ENCODE data around the gene AHSG. TPM values are rescaled to one million over a fixed set of nuclear protein-coding genes. Genes with fewer than 3 reads are reported as not detected.

The AHSG gene
- total RNA-seq, 4 donors from 2014 or later: not detected

- H3K27me3 ChIP-seq: no peaks in the 10 kb centered on the region
- DNase-seq: no peak
- no peak overlapping the region for H3K27ac ChIP-seq
- no peaks in the 10 kb centered on the region for H3K4me1 ChIP-seq
- TF ChIP-seq, protein P1, sequence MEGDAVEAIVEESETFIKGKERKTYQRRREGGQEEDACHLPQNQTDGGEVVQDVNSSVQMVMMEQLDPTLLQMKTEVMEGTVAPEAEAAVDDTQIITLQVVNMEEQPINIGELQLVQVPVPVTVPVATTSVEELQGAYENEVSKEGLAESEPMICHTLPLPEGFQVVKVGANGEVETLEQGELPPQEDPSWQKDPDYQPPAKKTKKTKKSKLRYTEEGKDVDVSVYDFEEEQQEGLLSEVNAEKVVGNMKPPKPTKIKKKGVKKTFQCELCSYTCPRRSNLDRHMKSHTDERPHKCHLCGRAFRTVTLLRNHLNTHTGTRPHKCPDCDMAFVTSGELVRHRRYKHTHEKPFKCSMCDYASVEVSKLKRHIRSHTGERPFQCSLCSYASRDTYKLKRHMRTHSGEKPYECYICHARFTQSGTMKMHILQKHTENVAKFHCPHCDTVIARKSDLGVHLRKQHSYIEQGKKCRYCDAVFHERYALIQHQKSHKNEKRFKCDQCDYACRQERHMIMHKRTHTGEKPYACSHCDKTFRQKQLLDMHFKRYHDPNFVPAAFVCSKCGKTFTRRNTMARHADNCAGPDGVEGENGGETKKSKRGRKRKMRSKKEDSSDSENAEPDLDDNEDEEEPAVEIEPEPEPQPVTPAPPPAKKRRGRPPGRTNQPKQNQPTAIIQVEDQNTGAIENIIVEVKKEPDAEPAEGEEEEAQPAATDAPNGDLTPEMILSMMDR (IDR thresholded peaks at IDR 0.05): no peak
- no peak for TF ChIP-seq POLR2A (IDR thresholded peaks at IDR 0.05)
- no peaks in the 10 kb centered on the region for H3K9me3 ChIP-seq
- no peaks in the 10 kb centered on the region for H3K36me3 ChIP-seq
- no peak overlapping the region for H3K4me3 ChIP-seq
Observed at GRCh38 chr3:186640929-186641328, 28.1 kb downstream of the AHSG start.

- TF ChIP-seq, protein P1 (IDR thresholded peaks at IDR 0.05): no peak
- TF ChIP-seq POLR2A (IDR thresholded peaks at IDR 0.05): no peak
- H3K4me3 ChIP-seq: no peak overlapping the region
- DNase-seq: no peak
Observed at GRCh38 chr3:186642014-186642413, 29.2 kb downstream of the AHSG start.

GRCh38 chr3:186643493-186643892 lies 30.6 kb downstream of the AHSG start:
- Histone ChIP-seq H3K36me3 (no peaks in the 10 kb centered on the region), H3K4me3 (no peak overlapping the region), H3K27me3 (no peaks in the 10 kb centered on the region), H3K27ac (no peak overlapping the region), H3K4me1 (no peaks in the 10 kb centered on the region), H3K9me3 (no peaks in the 10 kb centered on the region)
- DNase-seq: no peak
- TF ChIP-seq, protein P1 (IDR thresholded peaks at IDR 0.05): no peak
- TF ChIP-seq POLR2A (IDR thresholded peaks at IDR 0.05): no peak

More at GRCh38 chr3:186642014-186642413, 29.2 kb downstream of the AHSG start:
- Histone ChIP-seq H3K27ac (no peak overlapping the region), H3K36me3 (no peaks in the 10 kb centered on the region), H3K4me1 (no peaks in the 10 kb centered on the region), H3K27me3 (no peaks in the 10 kb centered on the region), H3K9me3 (no peaks in the 10 kb centered on the region)

DNA sequence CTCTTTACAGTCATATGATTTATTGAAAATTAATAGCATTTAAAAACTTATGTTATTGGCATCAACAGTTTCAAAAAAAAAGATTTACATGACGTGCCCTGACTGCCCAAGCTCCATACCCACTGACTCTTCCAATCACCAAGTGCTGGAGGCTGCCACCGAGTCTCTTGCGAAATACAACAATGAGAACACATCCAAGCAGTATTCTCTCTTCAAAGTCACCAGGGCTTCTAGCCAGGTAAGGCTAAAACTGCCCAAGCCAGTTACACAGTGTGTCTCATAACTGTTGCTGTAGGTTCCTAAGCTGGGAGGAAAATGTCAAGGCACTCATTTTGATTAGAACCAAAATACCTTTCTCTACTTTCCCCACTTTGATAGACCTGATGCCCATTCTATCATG lies 31.8 kb downstream of the AHSG start:
- H3K27me3 ChIP-seq: no peaks in the 10 kb centered on the region
- DNase-seq: no peak
- H3K4me1 ChIP-seq: no peaks in the 10 kb centered on the region
- H3K9me3 ChIP-seq: no peaks in the 10 kb centered on the region
- H3K4me3 ChIP-seq: no peak overlapping the region
- no peaks in the 10 kb centered on the region for H3K36me3 ChIP-seq
- no peak for TF ChIP-seq POLR2A (IDR thresholded peaks at IDR 0.05)
- TF ChIP-seq, protein P1 (IDR thresholded peaks at IDR 0.05): no peak
- H3K27ac ChIP-seq: no peak overlapping the region

GRCh38 chr3:186646106-186646505 lies 33.2 kb downstream of the AHSG start:
- no peak overlapping the region for H3K27ac ChIP-seq
- TF ChIP-seq, protein P1 (IDR thresholded peaks at IDR 0.05): no peak
- TF ChIP-seq POLR2A (IDR thresholded peaks at IDR 0.05): no peak
- H3K9me3 ChIP-seq: no peaks in the 10 kb centered on the region
- H3K4me3 ChIP-seq: no peak overlapping the region
- H3K27me3 ChIP-seq: no peaks in the 10 kb centered on the region
- DNase-seq: no peak
- H3K4me1 ChIP-seq: no peaks in the 10 kb centered on the region
- no peaks in the 10 kb centered on the region for H3K36me3 ChIP-seq

DNA sequence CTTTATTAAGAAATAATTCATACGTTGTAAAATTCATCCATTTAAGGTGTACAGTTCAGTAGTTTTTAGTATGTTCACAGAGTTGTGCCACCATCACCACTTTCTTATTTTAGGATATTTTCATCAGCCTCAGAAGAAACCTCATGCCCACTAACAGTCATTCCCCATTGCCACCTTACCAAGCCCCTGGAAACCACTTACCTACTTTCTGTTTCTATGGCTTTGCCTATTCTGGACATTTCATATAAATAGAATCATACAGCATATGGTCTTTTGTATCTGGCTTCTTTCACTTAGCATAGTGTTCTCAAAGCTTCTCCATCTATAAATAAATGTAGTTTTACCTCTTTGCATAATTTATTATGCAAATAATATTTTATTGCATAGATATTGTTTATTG lies 34.0 kb downstream of the AHSG start:
- DNase-seq: no peak
- Histone ChIP-seq H3K27me3 (no peaks in the 10 kb centered on the region), H3K9me3 (no peaks in the 10 kb centered on the region), H3K27ac (no peak overlapping the region), H3K4me1 (no peaks in the 10 kb centered on the region), H3K4me3 (no peak overlapping the region), H3K36me3 (no peaks in the 10 kb centered on the region)
- TF ChIP-seq, protein P1 (IDR thresholded peaks at IDR 0.05): no peak

All from Peyer's patch (tissue), 4 donors.